ENCODE data around the gene JUNB. TPM values are rescaled to one million over a fixed set of nuclear protein-coding genes. Genes with fewer than 3 reads are reported as not detected.

JUNB gene
- total and polyA plus RNA-seq, 2 of the 13 experiments (the other 11 are each of a cell fraction or from before 2014, with no cell fraction given): 7.7 to 8.2 TPM

DNA sequence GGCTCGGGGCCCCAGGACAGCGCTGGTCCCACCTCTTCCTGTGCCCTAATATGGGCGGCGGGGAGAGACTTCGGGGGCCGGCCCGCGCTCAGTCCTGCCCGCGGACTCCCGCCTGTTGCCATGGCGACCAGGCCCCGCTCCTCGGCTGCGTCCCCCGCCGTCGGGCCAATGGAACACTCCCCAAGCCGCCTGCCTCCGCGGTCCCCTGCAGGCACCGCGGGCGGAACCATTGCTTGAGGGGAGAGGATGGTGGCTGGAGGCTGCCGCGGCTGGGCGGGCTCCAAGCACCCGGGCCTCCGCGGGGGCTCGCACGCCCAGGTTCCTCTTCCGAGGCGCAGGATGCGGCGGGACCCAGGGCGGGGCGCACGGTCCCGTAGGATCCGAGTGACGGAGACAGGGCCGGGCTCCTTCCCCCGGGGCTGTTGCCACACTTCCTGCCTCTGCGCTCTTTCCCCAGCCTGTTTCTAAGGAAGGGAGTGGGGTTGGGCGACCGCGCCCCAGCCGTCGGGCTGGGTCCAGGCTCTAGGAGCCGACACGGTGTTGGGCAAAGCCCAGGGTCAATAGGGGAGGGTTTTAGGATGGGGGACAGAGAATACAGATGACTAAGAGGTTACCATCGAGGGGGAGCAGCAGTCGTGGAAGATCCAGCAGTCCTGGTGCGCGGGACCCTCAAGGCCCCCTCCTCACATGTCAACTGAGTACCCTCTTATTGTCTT lies 1.2 kb upstream of the JUNB start (continued):
- no peak for TF ChIP-seq PTBP1 (IDR thresholded peaks at IDR 0.05; ENCODE audit: low read depth, low read length, poor library complexity, severe bottlenecking)
- TF ChIP-seq ZNF20 (CRISPR knock-in tag; IDR thresholded peaks at IDR 0.05): no peak
- TF ChIP-seq FUBP1 (CRISPR knock-in tag; IDR thresholded peaks at IDR 0.05; ENCODE audit: borderline replicate concordance): no peak
- TF ChIP-seq SIN3B (IDR thresholded peaks at IDR 0.05; ENCODE audit: low read length): no peak
- TF ChIP-seq, protein P1, sequence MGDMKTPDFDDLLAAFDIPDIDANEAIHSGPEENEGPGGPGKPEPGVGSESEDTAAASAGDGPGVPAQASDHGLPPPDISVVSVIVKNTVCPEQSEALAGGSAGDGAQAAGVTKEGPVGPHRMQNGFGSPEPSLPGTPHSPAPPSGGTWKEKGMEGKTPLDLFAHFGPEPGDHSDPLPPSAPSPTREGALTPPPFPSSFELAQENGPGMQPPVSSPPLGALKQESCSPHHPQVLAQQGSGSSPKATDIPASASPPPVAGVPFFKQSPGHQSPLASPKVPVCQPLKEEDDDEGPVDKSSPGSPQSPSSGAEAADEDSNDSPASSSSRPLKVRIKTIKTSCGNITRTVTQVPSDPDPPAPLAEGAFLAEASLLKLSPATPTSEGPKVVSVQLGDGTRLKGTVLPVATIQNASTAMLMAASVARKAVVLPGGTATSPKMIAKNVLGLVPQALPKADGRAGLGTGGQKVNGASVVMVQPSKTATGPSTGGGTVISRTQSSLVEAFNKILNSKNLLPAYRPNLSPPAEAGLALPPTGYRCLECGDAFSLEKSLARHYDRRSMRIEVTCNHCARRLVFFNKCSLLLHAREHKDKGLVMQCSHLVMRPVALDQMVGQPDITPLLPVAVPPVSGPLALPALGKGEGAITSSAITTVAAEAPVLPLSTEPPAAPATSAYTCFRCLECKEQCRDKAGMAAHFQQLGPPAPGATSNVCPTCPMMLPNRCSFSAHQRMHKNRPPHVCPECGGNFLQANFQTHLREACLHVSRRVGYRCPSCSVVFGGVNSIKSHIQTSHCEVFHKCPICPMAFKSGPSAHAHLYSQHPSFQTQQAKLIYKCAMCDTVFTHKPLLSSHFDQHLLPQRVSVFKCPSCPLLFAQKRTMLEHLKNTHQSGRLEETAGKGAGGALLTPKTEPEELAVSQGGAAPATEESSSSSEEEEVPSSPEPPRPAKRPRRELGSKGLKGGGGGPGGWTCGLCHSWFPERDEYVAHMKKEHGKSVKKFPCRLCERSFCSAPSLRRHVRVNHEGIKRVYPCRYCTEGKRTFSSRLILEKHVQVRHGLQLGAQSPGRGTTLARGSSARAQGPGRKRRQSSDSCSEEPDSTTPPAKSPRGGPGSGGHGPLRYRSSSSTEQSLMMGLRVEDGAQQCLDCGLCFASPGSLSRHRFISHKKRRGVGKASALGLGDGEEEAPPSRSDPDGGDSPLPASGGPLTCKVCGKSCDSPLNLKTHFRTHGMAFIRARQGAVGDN (CRISPR knock-in tag; IDR thresholded peaks at IDR 0.05): peak; percentile 71
- no peak for TF ChIP-seq ZNF564 (CRISPR knock-in tag; IDR thresholded peaks at IDR 0.05)
- TF ChIP-seq TOE1 (CRISPR knock-in tag; IDR thresholded peaks at IDR 0.05): no peak
- no peak for TF ChIP-seq ZNF780A (CRISPR knock-in tag; IDR thresholded peaks at IDR 0.05)
- TF ChIP-seq KDM1A (CRISPR knock-in tag; IDR thresholded peaks at IDR 0.05): no peak
- TF ChIP-seq, protein P2, sequence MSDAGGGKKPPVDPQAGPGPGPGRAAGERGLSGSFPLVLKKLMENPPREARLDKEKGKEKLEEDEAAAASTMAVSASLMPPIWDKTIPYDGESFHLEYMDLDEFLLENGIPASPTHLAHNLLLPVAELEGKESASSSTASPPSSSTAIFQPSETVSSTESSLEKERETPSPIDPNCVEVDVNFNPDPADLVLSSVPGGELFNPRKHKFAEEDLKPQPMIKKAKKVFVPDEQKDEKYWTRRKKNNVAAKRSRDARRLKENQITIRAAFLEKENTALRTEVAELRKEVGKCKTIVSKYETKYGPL (CRISPR knock-in tag; IDR thresholded peaks at IDR 0.05): no peak
- peak; percentile 86 for TF ChIP-seq KDM2A (CRISPR knock-in tag; IDR thresholded peaks at IDR 0.05; ENCODE audit: borderline replicate concordance, low read depth)
- TF ChIP-seq NFE2L2 (IDR thresholded peaks at IDR 0.05; ENCODE audit: low read length): no peak
- TF ChIP-seq CAMTA2 (CRISPR knock-in tag; IDR thresholded peaks at IDR 0.05; ENCODE audit: borderline replicate concordance): no peak
- TF ChIP-seq HDAC1 (CRISPR knock-in tag; IDR thresholded peaks at IDR 0.05): peak; percentile 75
- no peak for TF ChIP-seq BCL3 (CRISPR knock-in tag; IDR thresholded peaks at IDR 0.05)
- peak; percentile 63; the same call in 1 of the 2 replicates for TF ChIP-seq TFDP1 (CRISPR knock-in tag; IDR thresholded peaks at IDR 0.05; ENCODE audit: borderline replicate concordance)
- no peak for TF ChIP-seq KLF9 (CRISPR knock-in tag; IDR thresholded peaks at IDR 0.05; ENCODE audit: low read depth)
- TF ChIP-seq, protein P3, sequence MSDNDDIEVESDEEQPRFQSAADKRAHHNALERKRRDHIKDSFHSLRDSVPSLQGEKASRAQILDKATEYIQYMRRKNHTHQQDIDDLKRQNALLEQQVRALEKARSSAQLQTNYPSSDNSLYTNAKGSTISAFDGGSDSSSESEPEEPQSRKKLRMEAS (IDR thresholded peaks at IDR 0.05): peak; percentile 41

All from HepG2 (cell line).